GM19351 (cell line): Measurements from ENCODE around the gene GPR142.

Source experiments
- ATAC-seq: cut with Tn5 transposase; IDR thresholded peaks from one replicate; pipeline ENCODE4 v1.9.1; 2021; ENCODE audit warnings: mild to moderate bottlenecking, moderate library complexity; ENCODE audit not compliant: unreplicated experiment

Gene GPR142

DNA sequence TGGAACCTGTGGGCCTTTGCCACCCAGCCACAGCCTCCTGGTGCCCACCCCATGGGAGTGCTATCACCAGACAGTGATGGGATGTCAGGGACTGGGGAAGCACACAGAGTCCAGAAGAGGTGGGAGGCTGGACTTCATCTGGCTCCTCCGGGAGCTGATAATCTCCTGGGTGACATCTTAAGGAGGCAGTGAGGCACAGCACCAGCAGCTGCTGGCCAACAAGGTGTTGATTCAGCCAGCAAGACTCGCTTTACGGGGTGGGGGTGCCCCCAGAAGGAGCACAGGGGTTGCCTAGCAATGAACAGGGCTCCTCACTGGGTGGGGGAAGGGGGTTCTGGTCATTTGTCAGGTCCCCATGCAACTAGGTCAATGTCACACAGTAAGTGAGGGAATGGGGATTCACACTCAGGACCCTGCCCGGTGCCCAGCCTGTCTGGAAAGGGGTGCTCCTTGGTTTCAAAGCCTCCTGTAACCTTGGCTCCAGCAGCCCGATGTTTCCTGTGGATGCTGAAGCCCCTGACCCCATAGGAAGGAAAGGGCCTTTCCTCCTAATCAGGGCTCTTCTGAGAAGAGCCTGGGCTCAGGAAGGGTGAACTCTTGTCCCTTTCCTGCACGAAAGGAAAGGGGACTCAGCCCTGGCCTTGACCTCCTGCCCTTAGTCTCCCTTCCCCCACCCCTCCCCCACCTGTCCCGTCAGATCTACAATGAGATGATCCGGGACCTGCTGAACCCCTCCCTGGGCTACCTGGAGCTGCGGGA is 23.6 kb upstream of the GPR142 start:
- no peak for ATAC-seq

DNA sequence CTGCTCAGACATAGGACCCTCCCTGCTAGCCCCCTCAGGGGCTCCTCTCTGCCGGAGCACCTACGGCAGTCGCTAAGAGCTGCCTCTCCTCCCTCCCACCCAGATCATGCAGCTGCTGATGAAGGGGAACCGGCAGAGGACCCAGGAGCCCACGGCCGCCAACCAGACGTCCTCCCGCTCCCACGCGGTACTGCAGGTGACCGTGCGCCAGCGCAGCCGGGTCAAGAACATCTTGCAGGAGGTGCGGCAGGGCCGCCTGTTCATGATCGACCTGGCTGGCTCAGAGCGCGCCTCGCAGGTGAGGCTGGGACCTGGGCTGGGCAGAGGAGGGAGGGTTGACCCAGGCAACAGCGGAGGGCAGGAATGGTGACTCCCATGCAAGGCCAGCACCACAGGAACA is 22.6 kb upstream of the GPR142 start:
- no peak for ATAC-seq

DNA sequence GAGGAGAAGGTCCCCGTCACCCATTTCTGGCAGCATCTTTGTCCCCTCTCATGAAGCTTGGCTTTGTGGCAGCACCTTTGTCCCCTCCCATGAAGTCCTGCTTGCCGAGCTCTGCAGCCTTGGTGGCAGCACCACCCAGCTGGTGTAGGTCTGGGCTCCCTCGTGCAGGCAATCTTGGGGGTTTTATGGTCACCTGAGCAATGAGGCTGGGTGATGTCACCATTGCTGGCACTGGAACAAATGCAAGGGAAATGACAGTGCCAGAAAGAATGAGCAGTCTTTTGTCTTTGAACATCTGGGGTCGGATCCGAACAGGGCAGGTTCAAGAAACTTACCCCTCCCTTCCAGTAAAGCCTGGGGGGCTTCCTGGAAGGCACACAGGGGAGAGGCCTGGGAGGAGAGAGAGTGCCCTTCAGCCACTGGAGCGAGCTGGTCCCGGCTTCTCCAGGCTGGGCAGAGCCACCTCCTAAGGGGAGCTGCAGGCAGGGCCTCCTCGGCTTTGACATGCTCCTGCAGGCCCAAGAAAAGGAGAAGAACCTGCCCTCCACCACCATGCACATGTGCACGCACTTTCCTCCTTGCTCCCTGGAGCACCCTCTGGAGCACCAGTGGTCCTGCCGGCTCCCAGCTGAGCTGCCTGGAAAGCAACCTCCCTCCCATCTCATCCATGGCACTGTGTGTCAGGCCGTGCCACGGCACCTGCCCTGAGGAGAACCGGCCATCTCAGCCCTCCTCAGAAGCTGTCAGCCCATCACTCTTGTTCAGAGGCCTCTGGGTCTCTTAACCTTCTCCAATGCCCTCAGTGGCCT is 21.7 kb upstream of the GPR142 start:
- ATAC-seq: no peak

GRCh38 chr17:74347646-74348045 is 19.7 kb upstream of the GPR142 start:
- ATAC-seq: no peak

DNA sequence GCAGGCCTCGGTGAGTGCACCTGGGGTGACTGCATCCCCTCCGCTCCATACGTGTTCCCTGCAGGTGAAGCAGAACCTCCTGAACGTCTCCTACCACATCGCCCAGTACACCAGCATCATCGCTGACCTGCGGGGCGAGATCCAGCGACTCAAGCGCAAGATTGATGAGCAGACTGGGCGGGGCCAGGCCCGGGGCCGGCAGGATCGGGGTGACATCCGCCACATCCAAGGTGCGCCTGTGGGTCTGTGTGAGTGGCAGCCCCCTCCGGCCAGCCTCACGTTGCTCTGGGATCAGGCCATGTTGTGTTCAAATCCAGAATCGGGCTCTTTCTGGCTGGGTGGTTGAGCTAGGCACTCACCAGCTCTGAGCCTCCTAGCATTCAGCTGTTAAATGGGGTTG is 18.2 kb upstream of the GPR142 start:
- no peak for ATAC-seq

DNA sequence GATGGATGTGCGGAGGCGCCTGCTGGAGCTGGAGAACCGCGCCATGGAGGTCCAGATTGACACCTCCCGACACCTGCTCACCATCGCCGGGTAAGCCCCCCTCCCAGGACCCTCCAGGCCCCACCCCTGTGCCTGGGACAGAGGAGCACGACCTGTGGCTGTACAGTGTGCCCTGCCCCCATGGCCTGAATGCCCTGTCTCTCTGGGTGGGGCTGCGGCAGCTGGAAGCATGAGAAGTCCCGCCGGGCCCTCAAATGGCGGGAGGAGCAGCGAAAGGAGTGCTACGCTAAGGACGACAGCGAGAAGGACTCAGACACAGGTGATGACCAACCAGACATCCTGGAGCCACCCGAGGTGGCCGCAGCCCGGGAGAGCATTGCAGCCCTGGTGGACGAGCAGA is 16.8 kb upstream of the GPR142 start:
- ATAC-seq: no peak

DNA sequence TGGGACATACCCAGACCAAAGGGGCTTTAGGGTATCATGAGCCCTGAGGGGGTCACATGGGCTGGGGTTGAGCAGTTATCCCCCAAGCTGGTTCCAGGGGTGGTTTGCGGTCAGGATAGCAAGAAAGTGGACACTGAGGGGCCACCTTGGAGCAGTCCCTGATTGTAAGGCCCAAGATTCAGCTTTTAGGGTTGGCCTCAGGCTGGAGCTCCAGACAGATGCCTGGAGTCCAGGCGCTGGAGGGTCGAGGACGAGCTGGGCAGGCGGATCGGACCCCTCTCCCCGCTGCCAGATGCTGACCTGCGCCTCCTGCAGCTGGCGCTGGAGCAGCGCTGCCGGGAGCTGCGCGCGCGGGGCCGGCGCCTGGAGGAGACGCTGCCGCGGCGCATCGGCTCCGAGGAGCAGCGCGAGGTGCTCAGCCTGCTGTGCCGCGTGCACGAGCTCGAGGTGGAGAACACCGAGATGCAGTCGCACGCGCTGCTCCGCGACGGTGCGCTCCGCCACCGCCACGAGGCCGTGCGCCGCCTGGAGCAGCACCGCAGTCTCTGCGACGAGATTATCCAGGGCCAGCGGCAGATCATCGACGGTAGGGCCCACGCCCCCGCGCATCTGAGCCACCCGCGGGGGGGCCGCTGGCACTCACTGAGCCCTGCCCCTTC is 15.6 kb upstream of the GPR142 start:
- ATAC-seq: no peak

DNA sequence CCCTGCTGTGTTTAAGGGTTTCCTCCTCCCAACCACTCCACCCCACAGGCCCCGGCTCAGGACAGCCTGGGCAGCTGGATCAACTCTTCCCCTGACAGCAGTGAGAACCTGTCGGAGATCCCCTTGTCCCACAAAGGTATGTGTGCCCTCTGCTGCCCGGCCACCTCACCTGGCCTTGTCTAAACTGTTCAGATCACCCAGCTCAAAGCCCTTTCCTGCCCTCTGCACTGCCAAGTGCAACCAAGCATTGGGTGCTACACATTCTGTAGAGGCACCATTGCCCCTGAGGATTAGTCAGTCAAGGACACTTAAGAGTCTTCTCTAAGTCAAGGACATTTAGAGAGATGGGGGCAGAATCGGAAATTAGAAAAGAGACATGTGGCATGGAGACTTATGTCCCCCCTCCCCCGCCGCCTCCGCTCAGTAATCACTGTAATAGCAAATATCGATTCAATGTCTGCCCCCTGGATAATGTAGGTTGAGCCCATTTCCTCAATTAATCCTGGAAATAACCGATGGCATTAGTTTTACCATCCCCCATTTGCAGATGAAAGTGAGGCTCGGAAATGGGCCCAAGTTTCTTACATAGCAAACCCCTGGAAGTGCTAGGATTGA is 13.8 kb upstream of the GPR142 start:
- ATAC-seq: no peak

DNA sequence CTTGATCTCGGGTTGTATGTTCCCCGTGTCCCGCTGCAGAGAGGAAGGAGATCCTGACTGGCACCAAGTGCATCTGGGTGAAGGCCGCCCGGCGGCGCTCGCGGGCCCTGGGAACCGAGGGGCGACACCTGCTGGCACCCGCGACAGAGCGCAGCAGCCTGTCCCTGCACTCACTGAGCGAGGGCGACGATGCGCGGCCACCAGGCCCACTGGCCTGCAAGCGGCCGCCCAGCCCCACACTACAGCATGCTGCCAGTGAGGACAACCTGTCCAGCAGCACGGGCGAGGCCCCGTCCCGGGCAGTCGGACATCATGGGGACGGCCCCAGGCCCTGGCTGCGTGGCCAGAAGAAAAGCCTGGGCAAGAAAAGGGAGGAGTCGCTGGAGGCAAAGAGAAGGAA is 13.2 kb upstream of the GPR142 start:
- peak; percentile 59 for ATAC-seq

DNA sequence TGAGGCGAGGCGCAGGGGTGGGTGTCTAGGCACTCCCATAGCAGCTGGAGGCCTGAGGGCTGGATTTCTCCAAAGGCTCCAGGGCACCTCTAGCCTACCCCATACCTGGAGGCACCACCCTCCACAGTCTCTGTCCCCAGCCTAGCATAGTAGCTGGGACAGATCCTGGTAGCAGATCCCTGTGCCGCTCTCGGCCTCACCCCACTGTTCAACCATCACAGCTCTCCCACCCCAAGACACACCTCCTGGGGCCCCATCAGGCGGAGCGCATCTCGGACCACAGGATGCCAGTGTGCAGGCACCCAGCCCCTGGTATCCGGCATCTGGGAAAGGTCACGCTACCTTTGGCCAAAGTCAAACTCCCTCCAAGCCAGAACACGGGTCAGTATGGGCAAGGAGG is 12.7 kb upstream of the GPR142 start:
- ATAC-seq: no peak

- no peak for ATAC-seq
Observed at GRCh38 chr17:74355065-74355464, 12.2 kb upstream of the GPR142 start.

GRCh38 chr17:74356646-74357465 is 10.4 kb upstream of the GPR142 start:
- ATAC-seq: no peak

GRCh38 chr17:74357466-74357809 is 9.9 kb upstream of the GPR142 start:
- no peak for ATAC-seq

DNA sequence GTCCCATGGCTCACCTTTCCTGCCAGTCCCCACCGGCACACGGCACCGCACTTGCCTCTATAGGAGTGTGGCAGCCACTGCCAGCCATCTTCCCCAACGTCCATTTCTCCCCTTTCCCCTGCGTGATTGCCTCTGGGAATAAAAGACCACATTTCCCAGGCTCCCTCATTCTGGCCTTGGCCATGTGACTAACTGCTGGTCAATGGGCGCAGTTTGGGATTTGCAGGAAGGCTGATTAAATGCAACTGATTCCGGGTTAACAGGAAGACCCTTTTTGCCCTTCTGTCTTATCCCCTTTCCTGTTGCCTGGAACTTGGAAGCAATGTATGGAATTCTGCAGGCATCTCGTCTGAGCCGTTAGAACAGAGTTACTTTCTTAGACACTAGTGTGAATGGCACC is 8.6 kb upstream of the GPR142 start:
- ATAC-seq: no peak

- no peak for ATAC-seq
Observed at GRCh38 chr17:74359916-74360315, 7.4 kb upstream of the GPR142 start.

DNA sequence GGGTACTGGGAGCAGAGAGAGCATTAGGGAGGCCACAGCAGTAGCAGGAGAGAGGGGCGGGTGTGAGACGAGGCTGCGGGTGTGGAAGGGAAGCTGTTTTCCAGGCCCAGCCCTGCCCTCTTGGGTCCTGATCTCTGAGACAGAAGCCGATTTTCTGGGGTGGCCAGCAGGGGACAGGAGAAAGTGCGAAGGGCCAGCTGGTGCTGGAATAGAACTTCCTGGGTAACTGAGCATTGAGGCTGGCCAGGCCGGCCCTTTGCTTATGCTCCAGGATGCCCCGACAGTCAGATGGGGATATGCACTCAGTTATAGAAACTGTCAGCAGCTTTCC is 6.4 kb upstream of the GPR142 start:
- ATAC-seq: no peak

DNA sequence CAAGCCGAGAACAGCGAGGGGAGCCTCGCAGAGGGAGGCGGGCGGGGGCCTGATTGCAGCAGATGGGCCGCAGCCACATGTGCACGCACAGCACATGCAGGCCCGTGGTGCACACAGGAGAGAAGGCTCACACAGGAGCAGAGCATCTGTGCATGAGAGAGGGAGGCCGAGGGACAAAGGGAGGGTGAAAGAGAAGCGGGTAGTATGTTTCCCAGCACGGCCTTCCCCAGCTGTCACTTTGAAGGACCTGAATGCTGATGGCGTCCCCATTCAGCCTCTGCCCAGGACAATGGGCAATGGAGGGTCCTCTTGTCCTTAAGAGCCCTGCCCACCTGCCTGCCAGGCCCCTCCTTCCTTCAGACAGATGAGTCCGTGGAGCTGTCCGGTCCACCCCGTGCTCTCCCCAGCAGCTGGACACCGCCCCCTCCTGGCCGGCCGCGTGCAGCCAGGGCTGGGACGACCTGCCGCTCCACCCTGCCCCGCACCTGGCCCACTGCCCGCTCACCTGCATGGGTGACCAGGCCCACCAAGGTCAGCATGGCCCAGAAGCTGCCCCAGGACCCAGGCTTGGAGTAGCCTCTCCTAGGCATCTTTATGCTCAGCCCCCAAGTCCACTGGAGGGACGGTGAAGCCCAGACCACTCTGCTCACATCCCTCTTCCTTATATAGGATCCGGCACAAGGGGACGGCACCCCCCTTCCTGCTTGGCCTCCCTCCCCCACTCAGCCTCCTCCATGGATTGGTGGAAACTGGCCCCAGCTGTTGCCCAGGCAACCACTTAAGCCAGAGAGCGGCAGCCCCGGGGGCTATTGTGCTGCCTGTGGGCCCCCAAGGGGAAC is 5.9 kb upstream of the GPR142 start, which contains the start of gene BTBD17:
BTBD17 (minus strand) TSS at position 639 of the 839 bp plus-strand sequence; CDS start at position 590, 49 bp downstream.
- ATAC-seq: no peak

- ATAC-seq: no peak
Observed at GRCh38 chr17:74362069-74362405, 5.3 kb upstream of the GPR142 start.

DNA sequence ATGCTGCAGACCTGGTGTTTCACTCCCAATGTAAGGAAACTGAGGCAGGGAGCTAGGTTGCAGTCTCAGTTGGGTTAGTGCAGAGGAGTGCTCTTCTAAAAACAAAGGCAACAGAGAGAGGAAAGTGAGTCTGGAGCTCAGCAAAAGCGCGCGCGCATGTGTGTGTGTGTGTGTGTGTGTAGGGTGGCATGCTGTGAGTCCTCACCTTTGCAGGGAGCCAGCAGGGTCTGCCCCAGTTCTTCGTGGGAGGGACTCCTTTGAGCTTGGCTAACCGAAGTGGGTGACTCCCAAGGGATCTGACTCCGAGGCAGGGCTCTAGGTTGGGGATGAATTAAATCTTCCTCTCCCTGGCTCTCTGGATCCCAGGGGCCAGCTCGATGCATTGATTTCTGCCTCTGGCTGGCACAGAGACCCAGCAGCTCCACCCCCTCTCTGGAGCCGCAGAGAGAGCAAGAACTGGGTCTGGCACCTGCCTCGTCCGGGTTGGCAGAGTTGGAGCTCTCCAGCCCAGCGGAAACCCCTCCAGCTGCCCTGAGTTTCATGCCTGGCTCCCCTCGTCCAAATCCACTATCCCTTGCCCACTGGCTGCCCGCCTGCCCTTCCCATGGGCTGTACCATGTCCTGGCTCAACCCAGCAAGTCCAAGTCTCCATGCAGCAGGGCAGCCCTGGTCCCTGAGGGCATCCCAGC is 4.4 kb upstream of the GPR142 start:
- ATAC-seq: no peak
